ENCODE measurements around the gene DCDC2C. TPM values are rescaled to one million over a fixed set of nuclear protein-coding genes. Genes with fewer than 3 reads are reported as not detected.

DCDC2C gene
- total RNA-seq, 1 experiment from 2014 or later = not detected

- peaks cover 73% of the 10 kb centered on the region for H3K9me3 Mint-ChIP-seq
- ATAC-seq (no peak), DNase-seq (ENCODE audit: low spot score) (no peak)
- H3K27me3 Mint-ChIP-seq (ENCODE audit: low read depth) = peaks cover 25% of the 10 kb centered on the region
- no peak overlapping the region for H3K4me3 Mint-ChIP-seq
- H3K27ac Mint-ChIP-seq = no peak overlapping the region
- ChIA-PET CTCF (no interaction called here), POLR2A (no interaction called here)
- peaks cover 53% of the 10 kb centered on the region for H3K36me3 Mint-ChIP-seq
- H3K4me1 Mint-ChIP-seq = no peaks in the 10 kb centered on the region
- TF ChIP-seq CREB1 (CRISPR knock-in tag; IDR thresholded peaks at IDR 0.05) (no peak), HMGA2 (CRISPR knock-in tag; IDR thresholded peaks at IDR 0.05) (no peak), ZMAT4 (CRISPR knock-in tag; IDR thresholded peaks at IDR 0.05) (no peak), ATF1 (CRISPR knock-in tag; IDR thresholded peaks at IDR 0.05) (no peak)
Observed at GRCh38 chr2:3703757-3704355, 481 bp downstream of the DCDC2C start.

DNA sequence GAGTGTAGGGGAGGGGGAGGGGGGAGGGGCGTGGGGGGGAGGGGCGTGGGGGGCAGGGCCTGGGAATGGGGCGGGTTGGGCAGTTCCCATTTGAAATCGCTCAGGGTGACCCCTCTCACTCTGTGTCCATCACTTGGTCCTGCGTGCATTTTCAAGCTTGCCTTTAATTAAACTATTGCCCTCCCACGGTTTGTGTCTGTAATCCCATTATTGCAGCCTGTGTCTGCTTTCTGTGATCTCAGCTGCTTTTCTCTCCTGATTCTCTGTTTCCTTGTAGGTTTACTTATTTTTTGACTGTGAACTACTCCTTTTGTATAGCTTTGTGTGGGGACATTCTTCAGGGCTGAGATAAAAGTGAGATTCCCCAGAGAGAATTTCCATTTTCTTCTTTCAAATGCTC lies 1.3 kb downstream of the DCDC2C start:
- ATAC-seq (no peak), DNase-seq (ENCODE audit: low spot score) (no peak)
- H3K9me3 Mint-ChIP-seq = peaks cover 70% of the 10 kb centered on the region
- peaks cover 25% of the 10 kb centered on the region for H3K27me3 Mint-ChIP-seq (ENCODE audit: low read depth)
- no peaks in the 10 kb centered on the region for H3K4me1 Mint-ChIP-seq
- CTCF ChIA-PET = no interaction called here
- POLR2A ChIA-PET = no interaction called here
- no peak for TF ChIP-seq JAZF1 (CRISPR knock-in tag; IDR thresholded peaks at IDR 0.05)
- no peak for TF ChIP-seq RELA (CRISPR knock-in tag; IDR thresholded peaks at IDR 0.05; ENCODE audit: borderline replicate concordance)
- TF ChIP-seq ZNF317 (CRISPR knock-in tag; IDR thresholded peaks at IDR 0.05; ENCODE audit: borderline replicate concordance, low read depth) = no peak
- no peak for TF ChIP-seq PRRX2 (CRISPR knock-in tag; IDR thresholded peaks at IDR 0.05)
- TF ChIP-seq ZNF219 (CRISPR knock-in tag; IDR thresholded peaks at IDR 0.05; ENCODE audit: borderline replicate concordance) = no peak
- TF ChIP-seq JUN (CRISPR knock-in tag; IDR thresholded peaks at IDR 0.05) = no peak
- TF ChIP-seq, protein P1, sequence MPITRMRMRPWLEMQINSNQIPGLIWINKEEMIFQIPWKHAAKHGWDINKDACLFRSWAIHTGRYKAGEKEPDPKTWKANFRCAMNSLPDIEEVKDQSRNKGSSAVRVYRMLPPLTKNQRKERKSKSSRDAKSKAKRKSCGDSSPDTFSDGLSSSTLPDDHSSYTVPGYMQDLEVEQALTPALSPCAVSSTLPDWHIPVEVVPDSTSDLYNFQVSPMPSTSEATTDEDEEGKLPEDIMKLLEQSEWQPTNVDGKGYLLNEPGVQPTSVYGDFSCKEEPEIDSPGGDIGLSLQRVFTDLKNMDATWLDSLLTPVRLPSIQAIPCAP (CRISPR knock-in tag; IDR thresholded peaks at IDR 0.05) = no peak
- no peak for TF ChIP-seq OVOL2 (CRISPR knock-in tag; IDR thresholded peaks at IDR 0.05; ENCODE audit: borderline replicate concordance)
- no peak for TF ChIP-seq ERG (CRISPR knock-in tag; IDR thresholded peaks at IDR 0.05)
- no peak overlapping the region for H3K4me3 Mint-ChIP-seq
- no peak overlapping the region for H3K27ac Mint-ChIP-seq
- H3K36me3 Mint-ChIP-seq = peaks cover 46% of the 10 kb centered on the region

DNA sequence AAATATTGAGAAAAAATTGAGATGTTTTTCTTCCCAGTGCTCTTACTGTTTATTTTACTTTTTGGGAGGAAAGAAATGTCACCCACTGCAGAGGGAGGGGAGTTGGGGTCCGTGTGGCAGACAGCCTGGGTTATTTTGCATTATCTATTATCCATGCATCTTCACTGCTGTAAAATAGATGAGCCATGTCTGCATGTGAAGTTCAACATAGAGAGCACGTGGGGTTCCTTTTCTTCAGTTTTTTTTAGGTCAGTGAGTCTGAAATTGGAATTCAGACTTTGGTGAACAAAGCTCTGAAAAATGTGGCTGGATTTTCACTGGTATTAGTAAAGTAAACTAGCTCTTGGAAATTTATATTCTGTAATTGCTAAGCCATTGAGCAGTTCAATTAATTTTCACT lies 2.4 kb downstream of the DCDC2C start:
- H3K36me3 Mint-ChIP-seq = peaks cover 43% of the 10 kb centered on the region
- H3K27ac Mint-ChIP-seq = no peak overlapping the region
- H3K4me3 Mint-ChIP-seq = no peak overlapping the region
- no peak for ATAC-seq
- H3K27me3 Mint-ChIP-seq (ENCODE audit: low read depth) = peaks cover 22% of the 10 kb centered on the region
- no peaks in the 10 kb centered on the region for H3K4me1 Mint-ChIP-seq
- ChIA-PET POLR2A (no interaction called here), CTCF (no interaction called here)
- peaks cover 66% of the 10 kb centered on the region for H3K9me3 Mint-ChIP-seq
- TF ChIP-seq, protein P2, sequence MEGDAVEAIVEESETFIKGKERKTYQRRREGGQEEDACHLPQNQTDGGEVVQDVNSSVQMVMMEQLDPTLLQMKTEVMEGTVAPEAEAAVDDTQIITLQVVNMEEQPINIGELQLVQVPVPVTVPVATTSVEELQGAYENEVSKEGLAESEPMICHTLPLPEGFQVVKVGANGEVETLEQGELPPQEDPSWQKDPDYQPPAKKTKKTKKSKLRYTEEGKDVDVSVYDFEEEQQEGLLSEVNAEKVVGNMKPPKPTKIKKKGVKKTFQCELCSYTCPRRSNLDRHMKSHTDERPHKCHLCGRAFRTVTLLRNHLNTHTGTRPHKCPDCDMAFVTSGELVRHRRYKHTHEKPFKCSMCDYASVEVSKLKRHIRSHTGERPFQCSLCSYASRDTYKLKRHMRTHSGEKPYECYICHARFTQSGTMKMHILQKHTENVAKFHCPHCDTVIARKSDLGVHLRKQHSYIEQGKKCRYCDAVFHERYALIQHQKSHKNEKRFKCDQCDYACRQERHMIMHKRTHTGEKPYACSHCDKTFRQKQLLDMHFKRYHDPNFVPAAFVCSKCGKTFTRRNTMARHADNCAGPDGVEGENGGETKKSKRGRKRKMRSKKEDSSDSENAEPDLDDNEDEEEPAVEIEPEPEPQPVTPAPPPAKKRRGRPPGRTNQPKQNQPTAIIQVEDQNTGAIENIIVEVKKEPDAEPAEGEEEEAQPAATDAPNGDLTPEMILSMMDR (IDR thresholded peaks at IDR 0.05) = no peak
- TF ChIP-seq E2F4 (CRISPR knock-in tag; IDR thresholded peaks at IDR 0.05; ENCODE audit: borderline replicate concordance, low read depth) = no peak
- TF ChIP-seq NFATC4 (CRISPR knock-in tag; IDR thresholded peaks at IDR 0.05) = no peak
- no peak for TF ChIP-seq NFE2L1 (CRISPR knock-in tag; IDR thresholded peaks at IDR 0.05)
- no peak for TF ChIP-seq ESRRA (CRISPR knock-in tag; IDR thresholded peaks at IDR 0.05; ENCODE audit: borderline replicate concordance)
- TF ChIP-seq ZNF263 (CRISPR knock-in tag; IDR thresholded peaks at IDR 0.05; ENCODE audit: low read depth) = no peak
- no peak for TF ChIP-seq NR3C1 (CRISPR knock-in tag; conservative IDR thresholded peaks at IDR 0.05; ENCODE audit: low read depth)
- TF ChIP-seq, protein P3, sequence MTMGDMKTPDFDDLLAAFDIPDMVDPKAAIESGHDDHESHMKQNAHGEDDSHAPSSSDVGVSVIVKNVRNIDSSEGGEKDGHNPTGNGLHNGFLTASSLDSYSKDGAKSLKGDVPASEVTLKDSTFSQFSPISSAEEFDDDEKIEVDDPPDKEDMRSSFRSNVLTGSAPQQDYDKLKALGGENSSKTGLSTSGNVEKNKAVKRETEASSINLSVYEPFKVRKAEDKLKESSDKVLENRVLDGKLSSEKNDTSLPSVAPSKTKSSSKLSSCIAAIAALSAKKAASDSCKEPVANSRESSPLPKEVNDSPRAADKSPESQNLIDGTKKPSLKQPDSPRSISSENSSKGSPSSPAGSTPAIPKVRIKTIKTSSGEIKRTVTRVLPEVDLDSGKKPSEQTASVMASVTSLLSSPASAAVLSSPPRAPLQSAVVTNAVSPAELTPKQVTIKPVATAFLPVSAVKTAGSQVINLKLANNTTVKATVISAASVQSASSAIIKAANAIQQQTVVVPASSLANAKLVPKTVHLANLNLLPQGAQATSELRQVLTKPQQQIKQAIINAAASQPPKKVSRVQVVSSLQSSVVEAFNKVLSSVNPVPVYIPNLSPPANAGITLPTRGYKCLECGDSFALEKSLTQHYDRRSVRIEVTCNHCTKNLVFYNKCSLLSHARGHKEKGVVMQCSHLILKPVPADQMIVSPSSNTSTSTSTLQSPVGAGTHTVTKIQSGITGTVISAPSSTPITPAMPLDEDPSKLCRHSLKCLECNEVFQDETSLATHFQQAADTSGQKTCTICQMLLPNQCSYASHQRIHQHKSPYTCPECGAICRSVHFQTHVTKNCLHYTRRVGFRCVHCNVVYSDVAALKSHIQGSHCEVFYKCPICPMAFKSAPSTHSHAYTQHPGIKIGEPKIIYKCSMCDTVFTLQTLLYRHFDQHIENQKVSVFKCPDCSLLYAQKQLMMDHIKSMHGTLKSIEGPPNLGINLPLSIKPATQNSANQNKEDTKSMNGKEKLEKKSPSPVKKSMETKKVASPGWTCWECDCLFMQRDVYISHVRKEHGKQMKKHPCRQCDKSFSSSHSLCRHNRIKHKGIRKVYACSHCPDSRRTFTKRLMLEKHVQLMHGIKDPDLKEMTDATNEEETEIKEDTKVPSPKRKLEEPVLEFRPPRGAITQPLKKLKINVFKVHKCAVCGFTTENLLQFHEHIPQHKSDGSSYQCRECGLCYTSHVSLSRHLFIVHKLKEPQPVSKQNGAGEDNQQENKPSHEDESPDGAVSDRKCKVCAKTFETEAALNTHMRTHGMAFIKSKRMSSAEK (CRISPR knock-in tag; IDR thresholded peaks at IDR 0.05; ENCODE audit: borderline replicate concordance) = no peak
- TF ChIP-seq SMAD4 (CRISPR knock-in tag; IDR thresholded peaks at IDR 0.05) = no peak
- no peak for TF ChIP-seq NFYB (CRISPR knock-in tag; conservative IDR thresholded peaks at IDR 0.05; ENCODE audit: low read depth)
- DNase-seq (ENCODE audit: low spot score) = no peak

Data from WTC11 (cell line).